IMR-90 (cell line): Measurements from ENCODE around the gene PHF21A. TPM values are rescaled to one million over a fixed set of nuclear protein-coding genes. Genes with fewer than 3 reads are reported as not detected.

Experiments
- ATAC-seq: fragments of 200-7000 bp; cut with Tn5 transposase; 2 replicates; pipeline ENCODE4 v1.9.1; 2020; ENCODE audit warnings: low read depth, mild to moderate bottlenecking, moderate library complexity
- BruUV-seq: library from RNA; stranded (reverse); fragments of 400-500 nt; replicated peaks from 2 replicates; lab custom pipeline; 2021; lab: Mats Ljungman, UMichigan
- CTCF ChIA-PET: fragments of 300-600 bp; formaldehyde crosslinking; extraction: SDS; loops from one replicate; lab custom pipeline; 2021; ENCODE audit warnings: antibody characterized with exemption; lab: Yijun Ruan, JAX
- POLR2A ChIA-PET: fragments of 300-600 bp; sonication (Branson Sonifier 250); formaldehyde crosslinking; loops from one replicate; lab custom pipeline; 2022; ENCODE audit warnings: antibody characterized with exemption; ENCODE audit not compliant: unreplicated experiment; lab: Charles Lee
- DNase-seq: peaks from one replicate; pipeline ENCODE4 v3.0.0; 2013
- H2AFZ ChIP-seq: replicated peaks from 2 replicates; pipeline ENCODE3; 2013; ENCODE audit warnings: low read length, mild to moderate bottlenecking; ENCODE audit not compliant: poor library complexity
- H2AK5ac ChIP-seq: 2 replicates; pipeline ENCODE4 v1.6.1; 2013; ENCODE audit warnings: low read depth, low read length, inconsistent platforms
- H2AK9ac ChIP-seq: replicated peaks from 2 replicates; pipeline ENCODE3; 2013; ENCODE audit warnings: mild to moderate bottlenecking, low read depth, low read length, moderate library complexity; ENCODE audit not compliant: poor library complexity
- H2BK120ac ChIP-seq: 2 replicates; pipeline ENCODE4 v1.6.1; 2013; ENCODE audit warnings: low read depth, low read length, inconsistent platforms
- H2BK15ac ChIP-seq: 3 replicates; pipeline ENCODE4 v1.6.1; 2013; ENCODE audit warnings: low read depth, low read length, inconsistent platforms
- H2BK20ac ChIP-seq: 2 replicates; pipeline ENCODE4 v1.6.1; 2013; ENCODE audit warnings: low read depth, mild to moderate bottlenecking, inconsistent platforms, low read length, moderate library complexity
- H2BK5ac ChIP-seq: 2 replicates; pipeline ENCODE4 v1.6.1; 2013; ENCODE audit warnings: mild to moderate bottlenecking, low read depth, low read length, inconsistent platforms; ENCODE audit not compliant: poor library complexity, severe bottlenecking
- H3K14ac ChIP-seq: replicated peaks from 2 replicates; pipeline ENCODE4 v1.6.1; 2013; ENCODE audit warnings: low read depth, low read length, inconsistent platforms
- H3K18ac ChIP-seq: 2 replicates; pipeline ENCODE4 v1.6.1; 2013; ENCODE audit warnings: low read depth, low read length, control low read depth
- H3K23ac ChIP-seq: 2 replicates; pipeline ENCODE4 v1.6.1; 2013; ENCODE audit warnings: low read depth, low read length, inconsistent platforms
- H3K27ac ChIP-seq: 2 replicates; pipeline ENCODE4 v1.5.1; 2013; ENCODE audit warnings: mild to moderate bottlenecking, control low read depth, low read length; ENCODE audit not compliant: insufficient read depth
- H3K27me3 ChIP-seq: 2 replicates; pipeline ENCODE4 v1.6.1; 2013; ENCODE audit warnings: low read length; ENCODE audit not compliant: control insufficient read depth, insufficient read depth
- H3K36me3 ChIP-seq: 2 replicates; pipeline ENCODE4 v1.6.1; 2013; ENCODE audit warnings: low read length, mixed read lengths; ENCODE audit not compliant: control insufficient read depth, insufficient read depth
- H3K4ac ChIP-seq: 2 replicates; pipeline ENCODE4 v1.6.1; 2013; ENCODE audit warnings: low read depth, low read length, inconsistent platforms
- H3K4me1 ChIP-seq: 2 replicates; pipeline ENCODE4 v1.6.1; 2013; ENCODE audit warnings: low read length, mixed read lengths; ENCODE audit not compliant: control insufficient read depth, insufficient read depth
- H3K4me2 ChIP-seq: 2 replicates; pipeline ENCODE4 v1.6.1; 2013; ENCODE audit warnings: low read depth, mild to moderate bottlenecking, control low read depth, low read length, moderate library complexity
- H3K4me3 ChIP-seq: 2 replicates; pipeline ENCODE4 v1.5.1; 2013; ENCODE audit warnings: low read depth, mild to moderate bottlenecking, control low read depth, low read length, moderate library complexity; ENCODE audit not compliant: insufficient read depth
- H3K56ac ChIP-seq: 2 replicates; pipeline ENCODE4 v1.6.1; 2013; ENCODE audit warnings: low read length, inconsistent platforms; ENCODE audit not compliant: insufficient read depth; ENCODE audit errors: extremely low read depth
- H3K79me1 ChIP-seq, 2 experiments: 2 replicates each; pipeline ENCODE4 v1.6.1; 2013; ENCODE audit warnings: low read length in 2 of 2, inconsistent platforms in 1 of 2, low read depth in 1 of 2
- H3K9ac ChIP-seq: 2 replicates; pipeline ENCODE4 v1.6.1; 2013; ENCODE audit warnings: low read depth, low read length, control low read depth
- H3K9me1 ChIP-seq: 2 replicates; pipeline ENCODE4 v1.6.1; 2013; ENCODE audit warnings: low read length, inconsistent platforms; ENCODE audit not compliant: insufficient read depth
- H3K9me3 ChIP-seq: 2 replicates; pipeline ENCODE4 v1.6.1; 2013; ENCODE audit warnings: low read length; ENCODE audit not compliant: control insufficient read depth, insufficient read depth
- H4K20me1 ChIP-seq: 2 replicates; pipeline ENCODE4 v1.6.1; 2013; ENCODE audit warnings: low read length, inconsistent platforms; ENCODE audit not compliant: insufficient read depth
- H4K5ac ChIP-seq: 2 replicates; pipeline ENCODE4 v1.6.1; 2013; ENCODE audit warnings: mild to moderate bottlenecking, low read depth, low read length, control low read depth
- H4K8ac ChIP-seq, 2 experiments: 2 replicates each; pipeline ENCODE4 v1.6.1; 2013; ENCODE audit warnings: low read depth in 2 of 2, low read length in 2 of 2, control low read depth in 1 of 2, inconsistent platforms in 1 of 2
- H4K91ac ChIP-seq: 2 replicates; pipeline ENCODE4 v1.6.1; 2013; ENCODE audit warnings: low read depth, low read length, inconsistent platforms; ENCODE audit not compliant: insufficient read depth
- CEBPB ChIP-seq: IDR thresholded peaks from 2 replicates; pipeline ENCODE4 v1.6.1; 2012; ENCODE audit warnings: low read depth, low read length, improper control_type of control experiment
- CTCF ChIP-seq: conservative IDR thresholded peaks from 2 replicates; pipeline ENCODE4 v1.5.1; 2012; ENCODE audit warnings: mild to moderate bottlenecking, low read depth, low read length, improper control_type of control experiment
- RAD21 ChIP-seq: IDR thresholded peaks from 2 replicates; pipeline ENCODE4 v1.6.1; 2012; ENCODE audit warnings: low read length, improper control_type of control experiment
- SMC3 ChIP-seq: fragments of 150-350 bp; IDR thresholded peaks from 2 replicates; pipeline ENCODE4 v1.6.1; 2016; ENCODE audit warnings: low read depth, mild to moderate bottlenecking, antibody characterized with exemption, low read length, moderate library complexity
- USF2 ChIP-seq: fragments of 150-350 bp; IDR thresholded peaks from 2 replicates; pipeline ENCODE4 v1.6.1; 2017; ENCODE audit warnings: mild to moderate bottlenecking, antibody characterized with exemption, low read length, low read depth
- WGBS, 2 experiments: methylation state at CpG; one replicate each; pipeline versions ENCODE4 v1.1.5 to v1.1.7; 2013; ENCODE audit warnings: missing lambda C conversion rate in 2 of 2; ENCODE audit not compliant: insufficient read length in 1 of 2; ENCODE audit errors: extremely low coverage in 2 of 2; 5-methylcytosine and 5-hydroxymethylcytosine counted together
- dilution Hi-C: fragments of 300-500 bp; cut with HindIII; formaldehyde crosslinking; loops from one replicate; pipeline ENCODE4 v1.14.3; 2018; ENCODE audit warnings: low sequenced_read_pairs; ENCODE audit not compliant: unreplicated experiment
- in situ Hi-C: fragments of 300-500 bp; cut with MboI; formaldehyde crosslinking; loops from 3 replicates; pipeline ENCODE4 v1.14.3; 2019; ENCODE audit warnings: low sequenced_read_pairs, inconsistent platforms, mixed read lengths
- intact Hi-C: fragments of 100-400 bp; cut with micrococcal nuclease; formaldehyde crosslinking; loops from 2 replicates; pipeline ENCODE4 v1.10.0; 2022
- polyA plus RNA-seq, 3 experiments: library from polyadenylated mRNA; depleted of rRNA; stranded (reverse); fragments of >200 nt; gene quantifications; 2 replicates each; pipeline ENCODE4 v1.2.3, GENCODE V29; 2012; ENCODE audit warnings: low replicate concordance in 1 of 3
- total RNA-seq: library from RNA; depleted of rRNA; stranded (reverse); fragments of >200 nt; gene quantifications from 2 replicates; pipeline ENCODE4 v1.2.3, GENCODE V29; 2012

PHF21A gene
- total and polyA plus RNA-seq, 2 of the 4 experiments (the other 2 are of a cell fraction) = 9.0 to 20.6 TPM

DNA sequence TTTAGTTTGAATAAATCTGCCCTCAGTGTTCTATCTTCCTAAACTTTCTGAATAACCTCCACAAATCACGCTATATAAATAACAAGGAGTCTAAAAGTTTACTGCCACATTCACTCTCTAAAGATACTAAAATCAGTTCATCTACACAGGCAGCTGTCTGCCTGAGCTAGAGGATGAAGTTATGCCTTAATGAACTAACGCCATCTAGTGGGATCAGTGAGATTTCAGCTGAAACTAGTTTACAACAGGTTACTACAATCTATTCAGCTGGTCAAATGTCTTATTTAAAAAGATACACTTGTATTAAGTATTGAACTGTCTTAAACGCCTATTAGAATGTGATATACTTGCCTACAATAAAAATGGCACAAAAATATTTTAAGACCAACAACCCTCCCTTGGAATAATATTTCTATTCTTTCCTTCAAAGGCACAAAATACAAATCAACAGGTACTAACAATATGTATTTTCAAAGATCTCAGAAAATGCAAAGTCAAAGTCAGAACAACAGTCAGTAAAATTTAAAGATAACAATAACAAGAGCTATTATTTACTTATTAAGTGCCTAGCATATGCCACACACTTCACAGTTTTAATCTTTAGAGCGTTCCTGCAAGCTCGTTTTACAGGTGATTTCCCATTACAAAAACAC is 114.7 kb downstream of the PHF21A start:
- intact Hi-C loops = loop anchor here (1.0 to 10.0 kb wide), 4 partner anchors 41 to 162 kb away; partner anchors contain the start of gene CRY2
- ATAC-seq = peak; percentile 84
- Histone ChIP-seq H2AFZ (no peak overlapping the region), H2BK120ac (no peak overlapping the region), H3K23ac (no peak overlapping the region), H3K9ac (no peak overlapping the region), H2BK20ac (no peak overlapping the region), H3K9me1 (no peaks in the 10 kb centered on the region), H4K20me1 (no peaks in the 10 kb centered on the region; the same call in 1 of the 2 replicates), H3K4me3 (no peak overlapping the region), H4K91ac (no peak overlapping the region), H2AK5ac (no peak overlapping the region), H3K4me2 (no peak overlapping the region), H3K27me3 (no peaks in the 10 kb centered on the region), H3K79me1 (peaks cover 6 to 16% of the 10 kb centered on the region in 2 experiments; a peak in 3 of 4 replicates), H2BK5ac (no peak overlapping the region), H3K56ac (no peak overlapping the region), H3K36me3 (no peaks in the 10 kb centered on the region; the same call in 1 of the 2 replicates), H2BK15ac (no peak overlapping the region), H4K5ac (no peak overlapping the region), H3K27ac (no peak overlapping the region), H3K9me3 (no peaks in the 10 kb centered on the region), H3K4ac (no peak overlapping the region), H3K18ac (no peak overlapping the region), H4K8ac (no peak overlapping the region), H2AK9ac (no peak overlapping the region), H3K14ac (no peak overlapping the region), H3K4me1 (peaks cover 5% of the 10 kb centered on the region; the same call in 1 of the 2 replicates)
- POLR2A ChIA-PET = no interaction called here
- peak; percentile 71 for TF ChIP-seq SMC3
- TF ChIP-seq RAD21 = peak; percentile 87
- no peak for TF ChIP-seq CEBPB
- TF ChIP-seq CTCF = peak; percentile 87
- TF ChIP-seq USF2 = no peak
- WGBS, 2 experiments = no CpG with 5 or more reads among the region's 5 CpGs
- CTCF ChIA-PET = interaction anchor here (0.5 to 2.1 kb wide), 18 partner anchors 9 to 1309 kb away, joined by 3 to 23 read pairs (median 4); no protein-coding TSS in a partner anchor
- dilution Hi-C loops = no loop called here
- DNase-seq = peak; percentile 84
- in situ Hi-C loops = loop anchor here (5.0 to 10.0 kb wide), 2 partner anchors 44 to 132 kb away; no protein-coding TSS in a partner anchor
- BruUV-seq = no TSS peak
